Endothelial cell (in vitro differentiated cells): ENCODE data around the gene SECISBP2. TPM values are rescaled to one million over a fixed set of nuclear protein-coding genes. Genes with fewer than 3 reads are reported as not detected.

Experiments used
- DNase-seq: peaks from one replicate; pipeline ENCODE4 v3.0.0; 2021; ENCODE audit warnings: low spot score
- H3K27ac Mint-ChIP-seq: one replicate; pipeline ENCODE4 v1.8.0; 2021; ENCODE audit warnings: mixed read lengths, inconsistent platforms; ENCODE audit not compliant: unreplicated experiment
- H3K27me3 Mint-ChIP-seq: one replicate; pipeline ENCODE4 v1.8.0; 2021; ENCODE audit warnings: mild to moderate bottlenecking, moderate library complexity, mixed read lengths, inconsistent platforms; ENCODE audit not compliant: unreplicated experiment
- H3K36me3 Mint-ChIP-seq: one replicate; pipeline ENCODE4 v1.8.0; 2021; ENCODE audit warnings: mild to moderate bottlenecking, low read depth, mixed read lengths, inconsistent platforms; ENCODE audit not compliant: unreplicated experiment
- H3K4me1 Mint-ChIP-seq: one replicate; pipeline ENCODE4 v1.8.0; 2021; ENCODE audit warnings: mild to moderate bottlenecking, mixed read lengths, inconsistent platforms; ENCODE audit not compliant: unreplicated experiment
- H3K4me3 Mint-ChIP-seq: one replicate; pipeline ENCODE4 v1.8.0; 2021; ENCODE audit warnings: mild to moderate bottlenecking, mixed read lengths, inconsistent platforms; ENCODE audit not compliant: unreplicated experiment
- H3K9me3 Mint-ChIP-seq: one replicate; pipeline ENCODE4 v1.8.0; 2021; ENCODE audit warnings: mixed read lengths, inconsistent platforms; ENCODE audit not compliant: unreplicated experiment
- CTCF ChIP-seq: fragments of 200-600 bp; sonication (generic); IDR thresholded peaks from one replicate; pipeline ENCODE4 v1.5.0; 2021; ENCODE audit warnings: antibody characterized with exemption; ENCODE audit not compliant: unreplicated experiment
- total RNA-seq: library from RNA; stranded (reverse); fragmentation: NEBNext Ultra II Directional; extraction: Animal tissue kit (Norgen Biotek cat#: 25700); gene quantifications from one replicate; pipeline ENCODE4 v1.2.1, GENCODE V29; 2021; ENCODE audit not compliant: unreplicated experiment

The SECISBP2 gene
- total RNA-seq, 1 donor from 2014 or later = 41.3 TPM

GRCh38 chr9:89361031-89361430, 42.7 kb downstream of the SECISBP2 start:
- H3K27me3 Mint-ChIP-seq = peaks cover 3% of the 10 kb centered on the region
- no peak for DNase-seq
- H3K4me1 Mint-ChIP-seq = peaks cover 14% of the 10 kb centered on the region
- TF ChIP-seq CTCF = no peak
- peaks cover 31% of the 10 kb centered on the region for H3K36me3 Mint-ChIP-seq
- H3K9me3 Mint-ChIP-seq = no peaks in the 10 kb centered on the region
- H3K4me3 Mint-ChIP-seq = peak overlapping the region; percentile 26
- no peak overlapping the region for H3K27ac Mint-ChIP-seq

GRCh38 chr9:89361816-89362646, 43.7 kb downstream of the SECISBP2 start:
- TF ChIP-seq CTCF = no peak
- H3K27ac Mint-ChIP-seq = no peak overlapping the region
- peaks cover 2% of the 10 kb centered on the region for H3K27me3 Mint-ChIP-seq
- H3K36me3 Mint-ChIP-seq = peaks cover 25% of the 10 kb centered on the region
- peak overlapping the region; percentile 26 for H3K4me3 Mint-ChIP-seq
- DNase-seq = no peak
- peaks cover 14% of the 10 kb centered on the region for H3K4me1 Mint-ChIP-seq
- no peaks in the 10 kb centered on the region for H3K9me3 Mint-ChIP-seq

GRCh38 chr9:89362647-89363310, 44.5 kb downstream of the SECISBP2 start:
- no peak for DNase-seq
- H3K27me3 Mint-ChIP-seq = peaks cover 2% of the 10 kb centered on the region
- H3K4me3 Mint-ChIP-seq = no peak overlapping the region
- H3K4me1 Mint-ChIP-seq = peaks cover 14% of the 10 kb centered on the region
- H3K36me3 Mint-ChIP-seq = peaks cover 17% of the 10 kb centered on the region
- no peak for TF ChIP-seq CTCF
- H3K27ac Mint-ChIP-seq = no peak overlapping the region
- no peaks in the 10 kb centered on the region for H3K9me3 Mint-ChIP-seq

DNA sequence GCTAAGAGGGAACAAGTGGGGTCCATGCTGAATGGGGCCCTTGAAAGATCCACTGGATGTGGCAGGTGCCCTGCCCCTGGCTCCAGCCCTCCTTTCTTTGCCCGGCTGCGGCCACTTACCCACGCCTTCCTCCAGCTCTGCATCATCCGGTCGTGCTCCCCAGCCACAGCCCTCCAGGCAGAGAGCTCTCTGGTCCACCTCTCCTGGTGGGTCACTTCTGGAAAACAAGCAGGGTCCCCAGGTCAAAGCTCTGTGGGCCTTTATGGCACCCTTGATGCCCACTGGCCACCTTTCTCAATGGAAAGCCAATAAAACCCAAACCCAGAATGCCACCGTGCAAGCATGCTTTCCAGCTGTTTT, 45.0 kb downstream of the SECISBP2 start:
- H3K9me3 Mint-ChIP-seq = no peaks in the 10 kb centered on the region
- H3K36me3 Mint-ChIP-seq = peaks cover 17% of the 10 kb centered on the region
- no peak for TF ChIP-seq CTCF
- no peak for DNase-seq
- peaks cover 3% of the 10 kb centered on the region for H3K27me3 Mint-ChIP-seq
- no peak overlapping the region for H3K27ac Mint-ChIP-seq
- no peak overlapping the region for H3K4me3 Mint-ChIP-seq
- H3K4me1 Mint-ChIP-seq = peaks cover 14% of the 10 kb centered on the region
